DND-41 (cell line): Measurements from ENCODE around the gene MOB3B.

Experiments used
- ATAC-seq: fragments of 200-7000 bp; cut with Tn5 transposase; 3 replicates; pipeline ENCODE4 v1.9.1; 2021; ENCODE audit warnings: low read depth; ENCODE audit not compliant: insufficient read depth
- DNase-seq: peaks from one replicate; pipeline ENCODE4 v3.0.0-alpha.2; 2020
- H2AFZ ChIP-seq: 2 replicates; pipeline ENCODE4 v1.6.0; 2012; ENCODE audit warnings: low read depth, low read length
- H3K27ac ChIP-seq: 2 replicates; pipeline ENCODE4 v1.5.1; 2012; ENCODE audit warnings: low read length, inconsistent platforms
- H3K27me3 ChIP-seq: fragments of 200-600 bp; sonication (generic); 2 replicates; pipeline ENCODE4 v1.6.0; 2012; ENCODE audit warnings: low read length, mild to moderate bottlenecking, inconsistent platforms; ENCODE audit not compliant: insufficient read depth, poor library complexity
- H3K36me3 ChIP-seq: 2 replicates; pipeline ENCODE4 v1.5.1; 2012; ENCODE audit warnings: low read length, inconsistent platforms; ENCODE audit not compliant: insufficient read depth
- H3K4me1 ChIP-seq: 2 replicates; pipeline ENCODE4 v1.5.1; 2012; ENCODE audit warnings: mild to moderate bottlenecking, low read length; ENCODE audit not compliant: insufficient read depth
- H3K4me2 ChIP-seq: 2 replicates; pipeline ENCODE4 v1.6.0; 2012; ENCODE audit warnings: mild to moderate bottlenecking, moderate library complexity, low read length, inconsistent platforms; ENCODE audit not compliant: insufficient read depth
- H3K4me3 ChIP-seq, 2 experiments: fragments of 200-600 bp in 1 of 2; shearing (Covaris generic) in 1 of 2; 2 replicates each; pipeline ENCODE4 v1.5.1; 2012 to 2016; ENCODE audit warnings: inconsistent platforms in 2 of 2, low read length in 2 of 2, mild to moderate bottlenecking in 2 of 2, low read depth in 1 of 2, moderate library complexity in 1 of 2
- H3K79me2 ChIP-seq: 2 replicates; pipeline ENCODE4 v1.6.0; 2012; ENCODE audit warnings: low read length, inconsistent platforms; ENCODE audit not compliant: insufficient read depth
- H3K9ac ChIP-seq: 2 replicates; pipeline ENCODE4 v1.6.0; 2012; ENCODE audit warnings: low read depth, mild to moderate bottlenecking, inconsistent platforms, low read length, moderate library complexity
- H3K9me3 ChIP-seq: 2 replicates; pipeline ENCODE4 v1.5.1; 2012; ENCODE audit warnings: low read length, moderate library complexity, mild to moderate bottlenecking, inconsistent platforms; ENCODE audit not compliant: insufficient read depth, severe bottlenecking
- H4K20me1 ChIP-seq: 2 replicates; pipeline ENCODE4 v1.6.0; 2012; ENCODE audit warnings: low read length; ENCODE audit not compliant: insufficient read depth
- EZH2 ChIP-seq: IDR thresholded peaks from 3 replicates; pipeline ENCODE4 v1.6.1; 2012; ENCODE audit warnings: borderline replicate concordance, low read depth, mild to moderate bottlenecking, moderate library complexity, low read length, inconsistent platforms; ENCODE audit not compliant: severe bottlenecking
- TF ChIP-seq, protein P1 (sequence below): IDR thresholded peaks from 2 replicates; pipeline ENCODE4 v1.5.1; 2012; ENCODE audit warnings: borderline replicate concordance, low read length, moderate library complexity, mild to moderate bottlenecking; ENCODE audit not compliant: poor library complexity, severe bottlenecking; ENCODE audit errors: extremely low read depth

Gene MOB3B

GRCh38 chr9:27442464-27442863 is 87.2 kb downstream of the MOB3B start:
- Histone ChIP-seq H2AFZ (no peak overlapping the region), H3K79me2 (no peaks in the 10 kb centered on the region), H3K36me3 (no peaks in the 10 kb centered on the region), H3K27me3 (no peaks in the 10 kb centered on the region), H3K9me3 (no peaks in the 10 kb centered on the region), H3K9ac (no peak overlapping the region), H4K20me1 (no peaks in the 10 kb centered on the region), H3K4me3 (no peak overlapping the region), H3K27ac (no peak overlapping the region), H3K4me1 (no peaks in the 10 kb centered on the region), H3K4me2 (no peak overlapping the region)
- TF ChIP-seq, protein P1, sequence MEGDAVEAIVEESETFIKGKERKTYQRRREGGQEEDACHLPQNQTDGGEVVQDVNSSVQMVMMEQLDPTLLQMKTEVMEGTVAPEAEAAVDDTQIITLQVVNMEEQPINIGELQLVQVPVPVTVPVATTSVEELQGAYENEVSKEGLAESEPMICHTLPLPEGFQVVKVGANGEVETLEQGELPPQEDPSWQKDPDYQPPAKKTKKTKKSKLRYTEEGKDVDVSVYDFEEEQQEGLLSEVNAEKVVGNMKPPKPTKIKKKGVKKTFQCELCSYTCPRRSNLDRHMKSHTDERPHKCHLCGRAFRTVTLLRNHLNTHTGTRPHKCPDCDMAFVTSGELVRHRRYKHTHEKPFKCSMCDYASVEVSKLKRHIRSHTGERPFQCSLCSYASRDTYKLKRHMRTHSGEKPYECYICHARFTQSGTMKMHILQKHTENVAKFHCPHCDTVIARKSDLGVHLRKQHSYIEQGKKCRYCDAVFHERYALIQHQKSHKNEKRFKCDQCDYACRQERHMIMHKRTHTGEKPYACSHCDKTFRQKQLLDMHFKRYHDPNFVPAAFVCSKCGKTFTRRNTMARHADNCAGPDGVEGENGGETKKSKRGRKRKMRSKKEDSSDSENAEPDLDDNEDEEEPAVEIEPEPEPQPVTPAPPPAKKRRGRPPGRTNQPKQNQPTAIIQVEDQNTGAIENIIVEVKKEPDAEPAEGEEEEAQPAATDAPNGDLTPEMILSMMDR: no peak
- no peak for TF ChIP-seq EZH2
- ATAC-seq (no peak), DNase-seq (no peak)

- no peaks in the 10 kb centered on the region for H4K20me1 ChIP-seq
- H3K27ac ChIP-seq: no peak overlapping the region
- no peaks in the 10 kb centered on the region for H3K9me3 ChIP-seq
- H3K36me3 ChIP-seq: no peaks in the 10 kb centered on the region
- no peak overlapping the region for H3K4me3 ChIP-seq
- no peaks in the 10 kb centered on the region for H3K79me2 ChIP-seq
- no peak overlapping the region for H2AFZ ChIP-seq
- no peak overlapping the region for H3K4me2 ChIP-seq
- no peak for ATAC-seq
- no peak for DNase-seq
- no peaks in the 10 kb centered on the region for H3K4me1 ChIP-seq
- no peaks in the 10 kb centered on the region for H3K27me3 ChIP-seq
- no peak for TF ChIP-seq EZH2
- TF ChIP-seq, protein P1: no peak
- no peak overlapping the region for H3K9ac ChIP-seq
Measured at GRCh38 chr9:27441741-27442070, 87.9 kb downstream of the MOB3B start.

DNA sequence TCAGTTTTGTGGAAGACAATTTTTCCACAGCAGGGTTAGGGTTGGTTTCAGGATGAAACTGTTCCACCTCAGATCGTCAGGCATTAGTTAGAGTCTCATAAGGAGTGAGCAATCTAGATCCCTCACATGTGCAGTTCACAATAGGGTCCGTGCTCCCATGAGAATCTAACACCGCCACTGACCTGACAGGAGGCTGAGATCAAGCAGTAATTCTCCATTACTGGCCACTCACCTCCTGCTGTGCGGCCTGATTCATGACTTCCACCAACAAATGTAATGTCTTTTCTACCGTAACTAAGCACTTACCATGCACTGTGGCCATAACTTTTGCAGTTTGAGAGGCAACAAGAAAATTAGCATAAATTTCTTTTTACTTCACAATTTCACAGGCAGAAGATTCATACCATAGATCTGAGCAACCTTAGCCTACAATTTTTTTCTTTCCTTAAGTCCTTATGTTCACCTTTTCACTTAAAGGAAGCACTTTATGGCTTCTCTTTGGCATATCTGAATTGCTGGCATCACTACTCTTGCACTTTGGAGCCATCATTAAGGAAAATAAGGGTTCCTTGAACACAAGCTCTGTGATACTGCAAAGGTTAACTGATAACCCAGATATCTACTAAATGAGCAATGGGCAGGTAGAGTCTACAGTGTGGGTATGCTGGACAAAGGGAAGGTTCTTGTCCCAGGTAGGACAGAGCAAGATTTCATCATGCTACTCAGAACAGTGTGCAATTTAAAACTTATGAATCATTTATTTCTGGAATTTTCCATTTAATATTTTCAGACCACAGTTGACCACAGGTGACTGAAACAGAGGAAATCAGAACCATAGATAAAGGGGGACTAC is 88.5 kb downstream of the MOB3B start:
- no peaks in the 10 kb centered on the region for H3K9me3 ChIP-seq
- TF ChIP-seq, protein P1: no peak
- no peak for TF ChIP-seq EZH2
- H4K20me1 ChIP-seq: no peaks in the 10 kb centered on the region
- no peak overlapping the region for H3K9ac ChIP-seq
- H3K79me2 ChIP-seq: no peaks in the 10 kb centered on the region
- H3K4me3 ChIP-seq: no peak overlapping the region
- H3K27me3 ChIP-seq: no peaks in the 10 kb centered on the region
- no peak overlapping the region for H3K27ac ChIP-seq
- no peak for ATAC-seq
- DNase-seq: no peak
- H3K36me3 ChIP-seq: no peaks in the 10 kb centered on the region
- H3K4me1 ChIP-seq: no peaks in the 10 kb centered on the region
- no peak overlapping the region for H2AFZ ChIP-seq
- no peak overlapping the region for H3K4me2 ChIP-seq

- Histone ChIP-seq H3K27me3 (no peaks in the 10 kb centered on the region), H3K4me1 (no peaks in the 10 kb centered on the region), H3K79me2 (no peaks in the 10 kb centered on the region), H3K9ac (no peak overlapping the region), H3K9me3 (no peaks in the 10 kb centered on the region), H3K4me2 (no peak overlapping the region), H3K4me3 (no peak overlapping the region), H3K27ac (no peak overlapping the region), H2AFZ (no peak overlapping the region), H3K36me3 (no peaks in the 10 kb centered on the region), H4K20me1 (no peaks in the 10 kb centered on the region)
- ATAC-seq: no peak
- no peak for DNase-seq
- TF ChIP-seq, protein P1: no peak
- TF ChIP-seq EZH2: no peak
Measured at GRCh38 chr9:27438522-27438921, 91.1 kb downstream of the MOB3B start.
